Measurements from ENCODE around the gene DRAP1.

DNA sequence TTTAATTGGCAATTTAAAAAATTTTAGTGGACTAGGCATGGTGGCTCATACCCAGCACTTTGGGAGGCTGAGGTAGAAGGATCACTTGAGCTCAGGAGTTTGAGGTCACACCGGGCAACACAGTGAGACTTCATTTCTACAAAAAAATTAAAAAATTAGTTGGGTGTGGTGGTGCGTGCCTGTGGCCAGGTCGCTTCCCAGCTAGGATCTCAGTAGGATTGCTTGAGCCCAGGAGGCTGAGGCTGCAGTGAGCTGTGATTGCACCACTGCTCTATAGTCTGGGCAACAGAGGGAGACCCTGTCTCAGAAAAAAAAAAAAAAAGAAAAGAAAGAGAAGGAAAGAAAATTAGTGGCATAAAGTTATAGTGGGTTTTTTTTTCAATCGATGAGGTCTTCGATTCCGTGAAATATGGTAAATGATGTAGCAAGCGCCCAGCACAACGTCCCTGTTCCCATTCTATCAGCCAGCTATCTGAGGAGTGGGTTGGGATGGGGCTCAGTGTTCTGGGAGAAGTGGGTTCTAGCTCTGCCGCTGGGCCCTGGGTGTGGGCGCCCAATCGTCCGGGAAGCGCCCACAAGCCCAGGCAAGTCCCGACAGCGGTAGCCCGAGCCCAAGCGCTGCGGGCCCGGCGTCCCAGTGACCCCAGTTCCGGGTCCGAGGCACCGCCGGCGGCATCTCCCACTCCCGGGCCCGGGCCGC lies 20.4 kb upstream of the DRAP1 start:
- TF ChIP-seq, protein P1, sequence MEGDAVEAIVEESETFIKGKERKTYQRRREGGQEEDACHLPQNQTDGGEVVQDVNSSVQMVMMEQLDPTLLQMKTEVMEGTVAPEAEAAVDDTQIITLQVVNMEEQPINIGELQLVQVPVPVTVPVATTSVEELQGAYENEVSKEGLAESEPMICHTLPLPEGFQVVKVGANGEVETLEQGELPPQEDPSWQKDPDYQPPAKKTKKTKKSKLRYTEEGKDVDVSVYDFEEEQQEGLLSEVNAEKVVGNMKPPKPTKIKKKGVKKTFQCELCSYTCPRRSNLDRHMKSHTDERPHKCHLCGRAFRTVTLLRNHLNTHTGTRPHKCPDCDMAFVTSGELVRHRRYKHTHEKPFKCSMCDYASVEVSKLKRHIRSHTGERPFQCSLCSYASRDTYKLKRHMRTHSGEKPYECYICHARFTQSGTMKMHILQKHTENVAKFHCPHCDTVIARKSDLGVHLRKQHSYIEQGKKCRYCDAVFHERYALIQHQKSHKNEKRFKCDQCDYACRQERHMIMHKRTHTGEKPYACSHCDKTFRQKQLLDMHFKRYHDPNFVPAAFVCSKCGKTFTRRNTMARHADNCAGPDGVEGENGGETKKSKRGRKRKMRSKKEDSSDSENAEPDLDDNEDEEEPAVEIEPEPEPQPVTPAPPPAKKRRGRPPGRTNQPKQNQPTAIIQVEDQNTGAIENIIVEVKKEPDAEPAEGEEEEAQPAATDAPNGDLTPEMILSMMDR (conservative IDR thresholded peaks at IDR 0.05; ENCODE audit: low read depth in 2 of 2): no peak
- TF ChIP-seq POLR2AphosphoS5 (IDR thresholded peaks at IDR 0.05; ENCODE audit: low read depth): no peak
- no peak for TF ChIP-seq EZH2 (IDR thresholded peaks at IDR 0.05; ENCODE audit: low read depth, unreplicated experiment)
- TF ChIP-seq, protein P2, sequence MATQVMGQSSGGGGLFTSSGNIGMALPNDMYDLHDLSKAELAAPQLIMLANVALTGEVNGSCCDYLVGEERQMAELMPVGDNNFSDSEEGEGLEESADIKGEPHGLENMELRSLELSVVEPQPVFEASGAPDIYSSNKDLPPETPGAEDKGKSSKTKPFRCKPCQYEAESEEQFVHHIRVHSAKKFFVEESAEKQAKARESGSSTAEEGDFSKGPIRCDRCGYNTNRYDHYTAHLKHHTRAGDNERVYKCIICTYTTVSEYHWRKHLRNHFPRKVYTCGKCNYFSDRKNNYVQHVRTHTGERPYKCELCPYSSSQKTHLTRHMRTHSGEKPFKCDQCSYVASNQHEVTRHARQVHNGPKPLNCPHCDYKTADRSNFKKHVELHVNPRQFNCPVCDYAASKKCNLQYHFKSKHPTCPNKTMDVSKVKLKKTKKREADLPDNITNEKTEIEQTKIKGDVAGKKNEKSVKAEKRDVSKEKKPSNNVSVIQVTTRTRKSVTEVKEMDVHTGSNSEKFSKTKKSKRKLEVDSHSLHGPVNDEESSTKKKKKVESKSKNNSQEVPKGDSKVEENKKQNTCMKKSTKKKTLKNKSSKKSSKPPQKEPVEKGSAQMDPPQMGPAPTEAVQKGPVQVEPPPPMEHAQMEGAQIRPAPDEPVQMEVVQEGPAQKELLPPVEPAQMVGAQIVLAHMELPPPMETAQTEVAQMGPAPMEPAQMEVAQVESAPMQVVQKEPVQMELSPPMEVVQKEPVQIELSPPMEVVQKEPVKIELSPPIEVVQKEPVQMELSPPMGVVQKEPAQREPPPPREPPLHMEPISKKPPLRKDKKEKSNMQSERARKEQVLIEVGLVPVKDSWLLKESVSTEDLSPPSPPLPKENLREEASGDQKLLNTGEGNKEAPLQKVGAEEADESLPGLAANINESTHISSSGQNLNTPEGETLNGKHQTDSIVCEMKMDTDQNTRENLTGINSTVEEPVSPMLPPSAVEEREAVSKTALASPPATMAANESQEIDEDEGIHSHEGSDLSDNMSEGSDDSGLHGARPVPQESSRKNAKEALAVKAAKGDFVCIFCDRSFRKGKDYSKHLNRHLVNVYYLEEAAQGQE (IDR thresholded peaks at IDR 0.05; ENCODE audit: unreplicated experiment): no peak
- no peak for TF ChIP-seq CREB1 (CRISPR knock-in tag; IDR thresholded peaks at IDR 0.05; ENCODE audit: low read depth)
- no peak for TF ChIP-seq EZH2phosphoT487 (IDR thresholded peaks at IDR 0.05; ENCODE audit: unreplicated experiment)
- no peak for TF ChIP-seq NANOG (IDR thresholded peaks at IDR 0.05; ENCODE audit: borderline replicate concordance)
- TF ChIP-seq, protein P3, sequence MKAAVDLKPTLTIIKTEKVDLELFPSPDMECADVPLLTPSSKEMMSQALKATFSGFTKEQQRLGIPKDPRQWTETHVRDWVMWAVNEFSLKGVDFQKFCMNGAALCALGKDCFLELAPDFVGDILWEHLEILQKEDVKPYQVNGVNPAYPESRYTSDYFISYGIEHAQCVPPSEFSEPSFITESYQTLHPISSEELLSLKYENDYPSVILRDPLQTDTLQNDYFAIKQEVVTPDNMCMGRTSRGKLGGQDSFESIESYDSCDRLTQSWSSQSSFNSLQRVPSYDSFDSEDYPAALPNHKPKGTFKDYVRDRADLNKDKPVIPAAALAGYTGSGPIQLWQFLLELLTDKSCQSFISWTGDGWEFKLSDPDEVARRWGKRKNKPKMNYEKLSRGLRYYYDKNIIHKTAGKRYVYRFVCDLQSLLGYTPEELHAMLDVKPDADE (IDR thresholded peaks at IDR 0.05): no peak
- no peak for TF ChIP-seq STAT1 (IDR thresholded peaks at IDR 0.05; ENCODE audit: unreplicated experiment)
- TF ChIP-seq JUNB (IDR thresholded peaks at IDR 0.05; ENCODE audit: unreplicated experiment): no peak
- TF ChIP-seq ZNF331 (CRISPR knock-in tag; IDR thresholded peaks at IDR 0.05; ENCODE audit: low read depth): no peak
